IMR-90 (cell line): ENCODE results near the gene FOXB1.

Experiments used
- CTCF ChIP-seq: conservative IDR thresholded peaks from 2 replicates; pipeline ENCODE4 v1.5.1; 2012; ENCODE audit warnings: mild to moderate bottlenecking, low read depth, low read length, improper control_type of control experiment
- MAZ ChIP-seq: IDR thresholded peaks from 2 replicates; pipeline ENCODE4 v1.6.1; 2012; ENCODE audit warnings: low read depth, mild to moderate bottlenecking, low read length, improper control_type of control experiment, moderate library complexity, borderline replicate concordance
- RAD21 ChIP-seq: IDR thresholded peaks from 2 replicates; pipeline ENCODE4 v1.6.1; 2012; ENCODE audit warnings: low read length, improper control_type of control experiment
- SMC3 ChIP-seq: fragments of 150-350 bp; IDR thresholded peaks from 2 replicates; pipeline ENCODE4 v1.6.1; 2016; ENCODE audit warnings: low read depth, mild to moderate bottlenecking, antibody characterized with exemption, low read length, moderate library complexity

GRCh38 chr15:59993041-59993750 is 10.9 kb upstream of the FOXB1 start:
- TF ChIP-seq CTCF, result no peak
- no peak for TF ChIP-seq RAD21
- TF ChIP-seq SMC3, result no peak
- TF ChIP-seq MAZ, result no peak
